Fibroblast of lung (primary cell): ENCODE measurements around the gene ACE. TPM values are rescaled to one million over a fixed set of nuclear protein-coding genes. Genes with fewer than 3 reads are reported as not detected.

Source experiments
- DNase-seq, 2 donors: peaks; one replicate each; pipeline versions ENCODE4 v3.0.0 to v3.0.0-alpha.2; 2010; ENCODE audit warnings: low read depth in 2 of 2
- H2AFZ ChIP-seq: 2 replicates; pipeline ENCODE4 v1.5.1; 2012; ENCODE audit warnings: low read length, control low read depth, inconsistent platforms
- H3K27ac ChIP-seq: 2 replicates; pipeline ENCODE4 v1.5.1; 2011; ENCODE audit warnings: low read length, control low read depth; ENCODE audit not compliant: insufficient read depth
- H3K27me3 ChIP-seq: 2 replicates; pipeline ENCODE4 v1.5.1; 2011; ENCODE audit warnings: mild to moderate bottlenecking, low read length; ENCODE audit not compliant: control insufficient read depth, insufficient read depth
- H3K36me3 ChIP-seq: 2 replicates; pipeline ENCODE4 v1.5.1; 2011; ENCODE audit warnings: low read length; ENCODE audit not compliant: control insufficient read depth, insufficient read depth
- H3K4me1 ChIP-seq: 2 replicates; pipeline ENCODE4 v1.5.1; 2011; ENCODE audit warnings: low read length; ENCODE audit not compliant: control insufficient read depth, insufficient read depth; ENCODE audit errors: extremely low read depth
- H3K4me2 ChIP-seq: 2 replicates; pipeline ENCODE4 v1.5.1; 2011; ENCODE audit warnings: low read length, control low read depth; ENCODE audit not compliant: insufficient read depth; ENCODE audit errors: extremely low read depth
- H3K4me3 ChIP-seq, 4 experiments: fragments of 200-600 bp in 1 of 4; sonication (generic) in 1 of 4; replicated peaks in 1 of 4; 2 replicates each; pipeline ENCODE4 v1.5.1; 2011 to 2016; ENCODE audit warnings: low read length in 4 of 4, low read depth in 3 of 4, mild to moderate bottlenecking in 3 of 4, control low read depth in 2 of 4, inconsistent platforms in 1 of 4, mixed read lengths in 1 of 4; ENCODE audit not compliant: insufficient read depth in 1 of 4; ENCODE audit errors: control extremely low read depth in 1 of 4
- H3K79me2 ChIP-seq: 2 replicates; pipeline ENCODE4 v1.5.1; 2012; ENCODE audit warnings: mild to moderate bottlenecking, low read length, inconsistent platforms; ENCODE audit not compliant: control insufficient read depth, insufficient read depth
- H3K9ac ChIP-seq: 2 replicates; pipeline ENCODE4 v1.5.1; 2011; ENCODE audit warnings: mild to moderate bottlenecking, low read length, control low read depth; ENCODE audit not compliant: insufficient read depth
- H3K9me3 ChIP-seq: 2 replicates; pipeline ENCODE4 v1.5.1; 2012; ENCODE audit warnings: low read depth, low read length; ENCODE audit not compliant: control insufficient read depth, insufficient read depth
- H4K20me1 ChIP-seq: 2 replicates; pipeline ENCODE4 v1.5.1; 2011; ENCODE audit warnings: low read length; ENCODE audit not compliant: control insufficient read depth, insufficient read depth; ENCODE audit errors: extremely low read depth
- EZH2 ChIP-seq: IDR thresholded peaks from 2 replicates; pipeline ENCODE4 v1.5.1; 2012; ENCODE audit warnings: low read length, control low read depth, mild to moderate bottlenecking; ENCODE audit errors: missing control alignments
- polyA plus RNA-seq, 2 donors: library from polyadenylated mRNA; depleted of rRNA in 1 of 2; stranded (reverse) in 1 of 2; unstranded in 1 of 2; fragments of >200 nt; gene quantifications; 2 replicates each; pipeline ENCODE4 v1.2.1, GENCODE V29; 2011 to 2012; ENCODE audit warnings: missing spikeins in 1 of 2
- total RNA-seq: library from RNA; depleted of rRNA; stranded (reverse); fragments of >200 nt; gene quantifications from 2 replicates; pipeline ENCODE4 v1.2.1, GENCODE V29; 2014
- TF ChIP-seq, protein P1 (sequence below), 2 donors: IDR thresholded peaks in 1 of 2; conservative IDR thresholded peaks in 1 of 2; 1 replicate in 1 of 2; 2 replicates in 1 of 2; pipeline ENCODE4 v1.5.1; 2011 to 2012; ENCODE audit warnings: low read length in 2 of 2, control low read depth in 1 of 2, inconsistent platforms in 1 of 2, low read depth in 1 of 2, mild to moderate bottlenecking in 1 of 2

Gene ACE
- total and polyA plus RNA-seq, 2 donors (not counting 1 experiment from before 2014, with no cell fraction given), result 0.92 to 2.5 TPM

DNA sequence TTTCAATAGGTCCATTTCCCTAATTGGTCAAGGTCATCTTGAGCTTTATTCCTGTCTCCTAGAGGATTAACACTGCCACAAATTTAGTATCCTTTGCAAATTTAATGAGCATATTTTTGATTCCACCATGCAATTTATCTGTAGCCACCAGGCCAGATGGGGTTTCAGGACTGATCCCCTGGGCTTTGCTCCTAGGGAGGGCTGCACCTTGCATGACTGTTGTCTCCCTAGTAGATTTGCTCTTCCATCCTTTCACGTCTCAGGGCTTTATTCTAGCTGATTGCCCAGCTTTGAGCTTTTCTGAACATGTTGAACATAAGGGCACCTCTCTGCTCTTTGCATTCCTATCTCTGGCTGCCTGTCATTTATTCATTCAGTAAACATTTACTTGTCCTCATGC lies 38.6 kb downstream of the ACE start:
- Histone ChIP-seq H3K36me3 (no peaks in the 10 kb centered on the region), H3K4me2 (no peak overlapping the region), H3K9me3 (no peaks in the 10 kb centered on the region), H3K79me2 (no peaks in the 10 kb centered on the region), H2AFZ (no peak overlapping the region), H3K27ac (no peak overlapping the region), H3K27me3 (peaks cover 6% of the 10 kb centered on the region), H3K9ac (no peak overlapping the region), H3K4me3 (no peak overlapping the region), H3K4me1 (no peaks in the 10 kb centered on the region), H4K20me1 (no peaks in the 10 kb centered on the region)
- no peak for DNase-seq
- no peak for TF ChIP-seq EZH2
- TF ChIP-seq, protein P1, sequence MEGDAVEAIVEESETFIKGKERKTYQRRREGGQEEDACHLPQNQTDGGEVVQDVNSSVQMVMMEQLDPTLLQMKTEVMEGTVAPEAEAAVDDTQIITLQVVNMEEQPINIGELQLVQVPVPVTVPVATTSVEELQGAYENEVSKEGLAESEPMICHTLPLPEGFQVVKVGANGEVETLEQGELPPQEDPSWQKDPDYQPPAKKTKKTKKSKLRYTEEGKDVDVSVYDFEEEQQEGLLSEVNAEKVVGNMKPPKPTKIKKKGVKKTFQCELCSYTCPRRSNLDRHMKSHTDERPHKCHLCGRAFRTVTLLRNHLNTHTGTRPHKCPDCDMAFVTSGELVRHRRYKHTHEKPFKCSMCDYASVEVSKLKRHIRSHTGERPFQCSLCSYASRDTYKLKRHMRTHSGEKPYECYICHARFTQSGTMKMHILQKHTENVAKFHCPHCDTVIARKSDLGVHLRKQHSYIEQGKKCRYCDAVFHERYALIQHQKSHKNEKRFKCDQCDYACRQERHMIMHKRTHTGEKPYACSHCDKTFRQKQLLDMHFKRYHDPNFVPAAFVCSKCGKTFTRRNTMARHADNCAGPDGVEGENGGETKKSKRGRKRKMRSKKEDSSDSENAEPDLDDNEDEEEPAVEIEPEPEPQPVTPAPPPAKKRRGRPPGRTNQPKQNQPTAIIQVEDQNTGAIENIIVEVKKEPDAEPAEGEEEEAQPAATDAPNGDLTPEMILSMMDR (conservative IDR thresholded peaks at IDR 0.05 in 1 of 2, IDR thresholded peaks at IDR 0.05 in 1 of 2; ENCODE audit: low read depth in 1 of 2, low read length in 2 of 2), result no peak

DNA sequence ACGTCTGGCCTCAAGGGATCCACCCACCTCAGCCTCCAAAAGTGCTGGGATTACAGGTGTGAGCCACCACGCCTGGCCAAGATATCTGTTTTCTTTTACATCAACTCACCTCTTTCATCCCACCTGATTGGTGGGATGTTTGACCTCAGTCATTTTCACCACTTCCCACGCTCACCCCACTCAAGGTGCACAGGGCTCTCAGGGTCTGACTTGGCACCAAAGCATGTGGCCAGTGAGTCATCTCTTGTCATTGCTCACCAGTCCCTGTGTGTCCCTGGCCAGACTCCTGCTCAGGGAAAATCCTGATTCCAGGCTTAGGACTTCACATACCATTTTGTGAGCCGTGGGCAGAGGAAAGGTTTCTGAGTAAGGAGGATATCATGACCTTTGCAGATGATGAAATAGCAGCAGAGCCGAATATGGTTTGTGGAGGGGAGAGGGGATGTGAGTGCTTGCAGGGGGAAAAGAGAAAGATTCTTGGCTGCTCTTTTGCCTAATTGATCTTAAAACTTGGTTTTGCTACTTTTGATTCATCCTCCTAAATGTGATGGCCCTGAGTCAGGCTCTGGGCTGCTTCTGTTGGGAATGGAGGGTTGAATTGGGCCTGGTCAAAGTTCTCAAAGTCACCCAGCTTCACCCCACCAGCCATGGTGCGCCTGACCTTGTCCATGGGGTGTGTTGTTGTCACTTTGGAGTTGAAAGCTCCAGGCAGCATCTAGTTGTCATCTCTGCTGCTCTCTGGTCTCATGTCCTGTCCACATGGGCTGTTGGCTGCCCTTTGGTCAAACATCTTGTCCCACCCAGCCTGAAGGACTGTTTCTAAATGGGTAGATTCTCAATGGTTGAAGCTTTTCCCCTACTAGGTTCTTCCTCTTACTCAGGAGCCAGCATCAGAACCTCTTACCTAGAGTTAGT lies 40.3 kb downstream of the ACE start:
- no peaks in the 10 kb centered on the region for H3K79me2 ChIP-seq
- DNase-seq, result peak in 1 of 2 donors; percentile 77
- TF ChIP-seq EZH2, result no peak
- TF ChIP-seq, protein P1 (conservative IDR thresholded peaks at IDR 0.05 in 1 of 2, IDR thresholded peaks at IDR 0.05 in 1 of 2; ENCODE audit: low read depth in 1 of 2, low read length in 2 of 2), result no peak
- H4K20me1 ChIP-seq, result no peaks in the 10 kb centered on the region
- no peak overlapping the region for H3K4me3 ChIP-seq
- no peak overlapping the region for H3K27ac ChIP-seq
- peaks cover 2% of the 10 kb centered on the region for H3K27me3 ChIP-seq
- H3K36me3 ChIP-seq, result no peaks in the 10 kb centered on the region
- H3K4me2 ChIP-seq, result no peak overlapping the region
- H3K9ac ChIP-seq, result no peak overlapping the region
- H3K9me3 ChIP-seq, result no peaks in the 10 kb centered on the region
- no peaks in the 10 kb centered on the region for H3K4me1 ChIP-seq
- no peak overlapping the region for H2AFZ ChIP-seq

DNA sequence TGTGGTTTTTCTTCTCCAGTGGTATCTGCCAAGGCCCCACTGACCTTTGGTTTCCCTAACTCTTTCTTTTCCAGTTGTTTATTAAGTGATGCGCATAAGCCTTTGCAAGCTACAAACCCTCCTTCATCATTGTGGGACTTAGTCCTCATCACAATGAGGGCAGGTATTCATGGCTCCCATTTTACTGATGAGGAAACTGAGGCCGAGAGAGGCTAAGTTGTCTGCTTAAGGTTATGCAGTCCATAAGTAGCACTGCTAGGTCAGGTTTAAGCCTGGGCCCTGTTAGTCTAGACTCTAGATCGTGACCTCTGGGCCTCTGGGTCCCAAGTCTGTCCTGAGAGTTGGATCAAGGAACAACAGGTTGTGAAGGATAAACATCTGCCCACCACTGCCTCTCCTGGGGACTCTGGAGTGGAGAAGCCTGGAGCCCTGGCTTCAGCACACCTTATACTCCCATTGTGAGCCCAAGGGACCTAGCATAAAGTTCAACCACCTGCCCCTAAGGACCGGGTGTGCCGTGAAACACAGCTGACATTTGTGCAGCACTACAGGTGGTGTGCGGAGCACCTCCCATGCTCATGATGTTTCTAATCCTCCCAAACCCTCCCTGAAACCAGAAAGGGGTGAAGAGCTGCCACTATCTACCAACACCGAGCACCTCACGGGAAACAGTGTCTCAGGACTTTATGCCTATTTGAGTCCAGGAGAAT lies 41.1 kb downstream of the ACE start:
- H3K4me2 ChIP-seq, result no peak overlapping the region
- no peak overlapping the region for H2AFZ ChIP-seq
- H3K9me3 ChIP-seq, result no peaks in the 10 kb centered on the region
- no peaks in the 10 kb centered on the region for H3K4me1 ChIP-seq
- TF ChIP-seq EZH2, result no peak
- TF ChIP-seq, protein P1 (conservative IDR thresholded peaks at IDR 0.05 in 1 of 2, IDR thresholded peaks at IDR 0.05 in 1 of 2; ENCODE audit: low read depth in 1 of 2, low read length in 2 of 2), result no peak
- no peaks in the 10 kb centered on the region for H3K79me2 ChIP-seq
- H3K27ac ChIP-seq, result no peak overlapping the region
- DNase-seq, result no peak
- H3K4me3 ChIP-seq, result no peak overlapping the region
- peaks cover 2% of the 10 kb centered on the region for H3K27me3 ChIP-seq
- H3K9ac ChIP-seq, result no peak overlapping the region
- H3K36me3 ChIP-seq, result no peaks in the 10 kb centered on the region
- no peaks in the 10 kb centered on the region for H4K20me1 ChIP-seq
